Hepatocyte (in vitro differentiated cells): Measurements from ENCODE around the gene NDUFB11.

Experiments used
- CTCF ChIP-seq: fragments of 200-600 bp; sonication (generic); IDR thresholded peaks from 2 replicates; pipeline ENCODE4 v1.5.1; 2016; ENCODE audit warnings: antibody characterized with exemption, mild to moderate bottlenecking; ENCODE audit not compliant: poor library complexity
- EZH2 ChIP-seq: fragments of 200-600 bp; sonication (generic); IDR thresholded peaks from 2 replicates; pipeline ENCODE4 v1.6.1; 2016; ENCODE audit warnings: antibody characterized with exemption, mild to moderate bottlenecking, borderline replicate concordance
- EZH2phosphoT487 ChIP-seq: fragments of 200-600 bp; sonication (generic); IDR thresholded peaks from one replicate; pipeline ENCODE4 v1.6.1; 2018; ENCODE audit warnings: antibody characterized with exemption, mild to moderate bottlenecking, low read depth, moderate library complexity; ENCODE audit not compliant: unreplicated experiment, severe bottlenecking

- TF ChIP-seq CTCF (no peak), EZH2 (no peak), EZH2phosphoT487 (no peak)
These were observed 6.3 kb downstream of the NDUFB11 start for GRCh38 chrX:47138171-47138570.
